Neural cell (in vitro differentiated cells): ENCODE data around the gene ARHGAP10. TPM values are rescaled to one million over a fixed set of nuclear protein-coding genes. Genes with fewer than 3 reads are reported as not detected.

ENCODE experiments used
- H2AFZ ChIP-seq: fragments of 200-600, 300-800 bp; sonication (generic), shearing (Covaris generic); 2 replicates; pipeline ENCODE4 v1.6.0; 2014; ENCODE audit warnings: low read depth, mild to moderate bottlenecking, antibody characterized with exemption, low read length, moderate library complexity
- H3F3A ChIP-seq: fragments of 200-600 bp; shearing (Covaris generic); 2 replicates; pipeline ENCODE4 v1.6.1; 2016; ENCODE audit warnings: mild to moderate bottlenecking, moderate library complexity, mixed read lengths, antibody characterized with exemption, low read length; ENCODE audit not compliant: insufficient read depth, poor library complexity, severe bottlenecking
- H3K27ac ChIP-seq: fragments of 200-600, 300-800 bp; sonication (generic), shearing (Covaris generic); 2 replicates; pipeline ENCODE4 v1.5.1; 2014; ENCODE audit warnings: mild to moderate bottlenecking, low read length, moderate library complexity
- H3K27me3 ChIP-seq: fragments of 300-800, 200-600 bp; sonication (generic), shearing (Covaris generic); 2 replicates; pipeline ENCODE4 v1.6.0; 2014; ENCODE audit warnings: mild to moderate bottlenecking, low read depth, low read length, moderate library complexity; ENCODE audit not compliant: insufficient read depth
- H3K36me3 ChIP-seq: fragments of 300-800, 200-600 bp; sonication (generic), shearing (Covaris generic); 2 replicates; pipeline ENCODE4 v1.5.1; 2014; ENCODE audit warnings: mild to moderate bottlenecking, antibody characterized with exemption, low read length, moderate library complexity; ENCODE audit not compliant: insufficient read depth
- H3K4me2 ChIP-seq: fragments of 300-800, 200-600 bp; sonication (generic), shearing (Covaris generic); 2 replicates; pipeline ENCODE4 v1.6.0; 2014; ENCODE audit warnings: mild to moderate bottlenecking, low read length
- H3K4me3 ChIP-seq: fragments of 300-800, 200-600 bp; sonication (generic), shearing (Covaris generic); 2 replicates; pipeline ENCODE4 v1.5.1; 2014; ENCODE audit warnings: mild to moderate bottlenecking, low read length, moderate library complexity
- H3K79me2 ChIP-seq: fragments of 200-600 bp; shearing (Covaris generic); replicated peaks from 2 replicates; pipeline ENCODE4 v1.6.0; 2014; ENCODE audit warnings: mild to moderate bottlenecking, low read length, moderate library complexity; ENCODE audit not compliant: insufficient read depth
- H3K9ac ChIP-seq: fragments of 300-800, 200-600 bp; sonication (generic), shearing (Covaris generic); 2 replicates; pipeline ENCODE4 v1.6.1; 2016; ENCODE audit warnings: mild to moderate bottlenecking, low read length, mixed read lengths
- H3K9me2 ChIP-seq: fragments of 200-600 bp; shearing (Covaris generic); 2 replicates; pipeline ENCODE4 v1.6.1; 2016; ENCODE audit warnings: mild to moderate bottlenecking, low read length, mixed read lengths; ENCODE audit not compliant: insufficient read depth
- H3K9me3 ChIP-seq: fragments of 200-600, 300-800 bp; sonication (generic), shearing (Covaris generic); 2 replicates; pipeline ENCODE4 v1.6.1; 2016; ENCODE audit warnings: mild to moderate bottlenecking, mixed run types, low read length, moderate library complexity, mixed read lengths
- H4K20me1 ChIP-seq: fragments of 200-600 bp; shearing (Covaris generic); 2 replicates; pipeline ENCODE4 v1.6.1; 2016; ENCODE audit warnings: mild to moderate bottlenecking, mixed run types; ENCODE audit not compliant: insufficient read depth
- CTCF ChIP-seq: fragments of 450-650 bp; IDR thresholded peaks from 2 replicates; pipeline ENCODE4 v1.5.1; 2014; ENCODE audit warnings: antibody characterized with exemption, mild to moderate bottlenecking, moderate library complexity; ENCODE audit not compliant: poor library complexity, severe bottlenecking
- EP300 ChIP-seq: fragments of 450-650 bp; conservative IDR thresholded peaks from 2 replicates; pipeline ENCODE4 v1.6.1; 2014; ENCODE audit warnings: antibody characterized with exemption, mild to moderate bottlenecking, moderate library complexity; ENCODE audit not compliant: poor library complexity, severe bottlenecking
- EZH2 ChIP-seq: fragments of 200-600, 300-800 bp; shearing (Covaris generic), sonication (generic); IDR thresholded peaks from 2 replicates; pipeline ENCODE4 v1.6.1; 2014; ENCODE audit warnings: antibody characterized with exemption, low read length, borderline replicate concordance, mild to moderate bottlenecking; ENCODE audit not compliant: insufficient read depth, poor library complexity, severe bottlenecking
- MXI1 ChIP-seq: fragments of 450-650 bp; conservative IDR thresholded peaks from 2 replicates; pipeline ENCODE4 v1.6.1; 2014; ENCODE audit warnings: antibody characterized with exemption, mild to moderate bottlenecking; ENCODE audit not compliant: poor library complexity, severe bottlenecking
- POLR2AphosphoS5 ChIP-seq: IDR thresholded peaks from 2 replicates; pipeline ENCODE4 v1.6.1; 2012
- RAD21 ChIP-seq: fragments of 450-650 bp; conservative IDR thresholded peaks from 2 replicates; pipeline ENCODE4 v1.6.1; 2014; ENCODE audit warnings: antibody characterized with exemption, mild to moderate bottlenecking, moderate library complexity
- REST ChIP-seq: IDR thresholded peaks from 2 replicates; pipeline ENCODE4 v1.6.1; 2012; ENCODE audit warnings: borderline replicate concordance
- SMC3 ChIP-seq: fragments of 450-650 bp; conservative IDR thresholded peaks from 2 replicates; pipeline ENCODE4 v1.6.1; 2014; ENCODE audit warnings: antibody characterized with exemption, mild to moderate bottlenecking, moderate library complexity; ENCODE audit not compliant: poor library complexity
- TAF1 ChIP-seq: IDR thresholded peaks from 2 replicates; pipeline ENCODE4 v1.6.1; 2012; ENCODE audit warnings: low read depth
- polyA plus RNA-seq: library from polyadenylated mRNA; depleted of rRNA; stranded (reverse); fragments of >200 nt; gene quantifications from 2 replicates; pipeline ENCODE4 v1.2.3, GENCODE V29; 2014

The ARHGAP10 gene
- polyA plus RNA-seq, 1 donor from 2014 or later = 1.2 TPM

GRCh38 chr4:148118179-148118578, 386.3 kb downstream of the ARHGAP10 start:
- Histone ChIP-seq H3K4me2 (no peak overlapping the region), H3K27ac (no peak overlapping the region), H2AFZ (no peak overlapping the region), H3K79me2 (no peaks in the 10 kb centered on the region), H3K27me3 (no peaks in the 10 kb centered on the region), H3K9me2 (no peaks in the 10 kb centered on the region), H4K20me1 (no peaks in the 10 kb centered on the region), H3K4me3 (no peak overlapping the region), H3K9ac (no peak overlapping the region), H3F3A (no peaks in the 10 kb centered on the region), H3K36me3 (no peaks in the 10 kb centered on the region), H3K9me3 (no peaks in the 10 kb centered on the region)
- no peak for TF ChIP-seq POLR2AphosphoS5
- no peak for TF ChIP-seq EZH2
- TF ChIP-seq EP300 = no peak
- no peak for TF ChIP-seq REST
- no peak for TF ChIP-seq SMC3
- TF ChIP-seq RAD21 = no peak
- no peak for TF ChIP-seq CTCF

- Histone ChIP-seq H3K79me2 (no peaks in the 10 kb centered on the region), H3K9ac (no peak overlapping the region), H3K4me2 (no peak overlapping the region), H4K20me1 (no peaks in the 10 kb centered on the region), H2AFZ (no peak overlapping the region), H3K27ac (no peak overlapping the region), H3F3A (no peaks in the 10 kb centered on the region), H3K9me2 (no peaks in the 10 kb centered on the region), H3K9me3 (no peaks in the 10 kb centered on the region), H3K4me3 (no peak overlapping the region), H3K27me3 (no peaks in the 10 kb centered on the region), H3K36me3 (no peaks in the 10 kb centered on the region)
- TF ChIP-seq SMC3 (no peak), REST (no peak), RAD21 (no peak), EP300 (no peak), MXI1 (no peak), CTCF (no peak), TAF1 (no peak), EZH2 (no peak), POLR2AphosphoS5 (no peak)
Observed at GRCh38 chr4:148118633-148119032, 386.7 kb downstream of the ARHGAP10 start.
